Smooth muscle cell of the brain vasculature (primary cell): Measurements from ENCODE around the gene RPUSD4.

Experiments used
- DNase-seq: peaks from one replicate; pipeline ENCODE4 v3.0.0-alpha.2; 2012; ENCODE audit warnings: low read depth, low spot score

Gene RPUSD4

GRCh38 chr11:126185259-126186024, 26.0 kb downstream of the RPUSD4 start:
- no peak for DNase-seq

- DNase-seq, result no peak
These were observed 28.5 kb downstream of the RPUSD4 start for GRCh38 chr11:126182787-126183445.

- no peak for DNase-seq
These were observed 29.3 kb downstream of the RPUSD4 start for GRCh38 chr11:126181939-126182730.

GRCh38 chr11:126176853-126177470, 34.5 kb downstream of the RPUSD4 start:
- no peak for DNase-seq

GRCh38 chr11:126175393-126175792, 36.1 kb downstream of the RPUSD4 start:
- no peak for DNase-seq

GRCh38 chr11:126174816-126175215, 36.6 kb downstream of the RPUSD4 start:
- no peak for DNase-seq

- DNase-seq, result no peak
These were observed 38.2 kb downstream of the RPUSD4 start for GRCh38 chr11:126173257-126173656.

- DNase-seq, result no peak
These were observed 38.8 kb downstream of the RPUSD4 start for GRCh38 chr11:126172596-126173038.

GRCh38 chr11:126169291-126169690, 42.2 kb downstream of the RPUSD4 start:
- no peak for DNase-seq

- no peak for DNase-seq
These were observed 44.0 kb downstream of the RPUSD4 start for GRCh38 chr11:126167488-126167887.

GRCh38 chr11:126166413-126166812, 45.0 kb downstream of the RPUSD4 start:
- no peak for DNase-seq

- DNase-seq, result no peak
These were observed 45.7 kb downstream of the RPUSD4 start for GRCh38 chr11:126165757-126166156.

- no peak for DNase-seq
These were observed 46.1 kb downstream of the RPUSD4 start for GRCh38 chr11:126165311-126165720.

- no peak for DNase-seq
These were observed 46.7 kb downstream of the RPUSD4 start for GRCh38 chr11:126164781-126165180.

GRCh38 chr11:126163779-126164178, 47.7 kb downstream of the RPUSD4 start:
- no peak for DNase-seq

- no peak for DNase-seq
These were observed 48.3 kb downstream of the RPUSD4 start for GRCh38 chr11:126163074-126163700.

- no peak for DNase-seq
These were observed 49.0 kb downstream of the RPUSD4 start for GRCh38 chr11:126162306-126163030.

- no peak for DNase-seq
These were observed 50.4 kb downstream of the RPUSD4 start for GRCh38 chr11:126161023-126161391.

- DNase-seq, result no peak
These were observed 51.0 kb downstream of the RPUSD4 start for GRCh38 chr11:126160345-126161022.

- no peak for DNase-seq
These were observed 51.6 kb downstream of the RPUSD4 start for GRCh38 chr11:126159719-126160344.
